GM19467 (cell line): ENCODE data around the gene TMEM198.

ENCODE experiments used
- ATAC-seq: cut with Tn5 transposase; IDR thresholded peaks from one replicate; pipeline ENCODE4 v1.9.1; 2021; ENCODE audit warnings: mild to moderate bottlenecking, moderate library complexity; ENCODE audit not compliant: unreplicated experiment

Gene TMEM198

GRCh38 chr2:219575566-219576504 is 32.0 kb downstream of the TMEM198 start:
- ATAC-seq = no peak

GRCh38 chr2:219576505-219577388 is 32.9 kb downstream of the TMEM198 start:
- ATAC-seq = no peak

GRCh38 chr2:219578811-219579613 is 35.2 kb downstream of the TMEM198 start:
- ATAC-seq = no peak

- no peak for ATAC-seq
Measured at GRCh38 chr2:219581346-219581745, 37.5 kb downstream of the TMEM198 start.

- ATAC-seq = no peak
Measured at GRCh38 chr2:219591091-219591490, 47.3 kb downstream of the TMEM198 start.

GRCh38 chr2:219592736-219593135 is 48.9 kb downstream of the TMEM198 start:
- ATAC-seq = no peak

GRCh38 chr2:219593154-219593553 is 49.3 kb downstream of the TMEM198 start:
- ATAC-seq = no peak

GRCh38 chr2:219595256-219595655 is 51.4 kb downstream of the TMEM198 start:
- no peak for ATAC-seq

GRCh38 chr2:219596954-219597551 is 53.2 kb downstream of the TMEM198 start:
- peak; percentile 9 for ATAC-seq

GRCh38 chr2:219597552-219598307 is 53.9 kb downstream of the TMEM198 start, which contains the start of gene STK11IP:
Gene STK11IP, plus strand, starts transcription at chr2:219597857. Its CDS starts 263 bp downstream, at chr2:219598120.
- ATAC-seq = peak; percentile 90

GRCh38 chr2:219598308-219599078 is 54.7 kb downstream of the TMEM198 start:
- ATAC-seq = no peak
